Endothelial cell (in vitro differentiated cells): ENCODE measurements around the gene SSR2. TPM values are rescaled to one million over a fixed set of nuclear protein-coding genes. Genes with fewer than 3 reads are reported as not detected.

ENCODE experiments used
- DNase-seq: peaks from one replicate; pipeline ENCODE4 v3.0.0; 2021; ENCODE audit warnings: low spot score
- H3K27ac Mint-ChIP-seq: one replicate; pipeline ENCODE4 v1.8.0; 2021; ENCODE audit warnings: mixed read lengths, inconsistent platforms; ENCODE audit not compliant: unreplicated experiment
- H3K27me3 Mint-ChIP-seq: one replicate; pipeline ENCODE4 v1.8.0; 2021; ENCODE audit warnings: mild to moderate bottlenecking, moderate library complexity, mixed read lengths, inconsistent platforms; ENCODE audit not compliant: unreplicated experiment
- H3K36me3 Mint-ChIP-seq: one replicate; pipeline ENCODE4 v1.8.0; 2021; ENCODE audit warnings: mild to moderate bottlenecking, low read depth, mixed read lengths, inconsistent platforms; ENCODE audit not compliant: unreplicated experiment
- H3K4me1 Mint-ChIP-seq: one replicate; pipeline ENCODE4 v1.8.0; 2021; ENCODE audit warnings: mild to moderate bottlenecking, mixed read lengths, inconsistent platforms; ENCODE audit not compliant: unreplicated experiment
- H3K4me3 Mint-ChIP-seq: one replicate; pipeline ENCODE4 v1.8.0; 2021; ENCODE audit warnings: mild to moderate bottlenecking, mixed read lengths, inconsistent platforms; ENCODE audit not compliant: unreplicated experiment
- H3K9me3 Mint-ChIP-seq: one replicate; pipeline ENCODE4 v1.8.0; 2021; ENCODE audit warnings: mixed read lengths, inconsistent platforms; ENCODE audit not compliant: unreplicated experiment
- CTCF ChIP-seq: fragments of 200-600 bp; sonication (generic); IDR thresholded peaks from one replicate; pipeline ENCODE4 v1.5.0; 2021; ENCODE audit warnings: antibody characterized with exemption; ENCODE audit not compliant: unreplicated experiment
- total RNA-seq: library from RNA; stranded (reverse); fragmentation: NEBNext Ultra II Directional; extraction: Animal tissue kit (Norgen Biotek cat#: 25700); gene quantifications from one replicate; pipeline ENCODE4 v1.2.1, GENCODE V29; 2021; ENCODE audit not compliant: unreplicated experiment

The SSR2 gene
- total RNA-seq, 1 donor from 2014 or later, result 340 TPM

- TF ChIP-seq CTCF, result no peak
- peaks cover 56% of the 10 kb centered on the region for H3K36me3 Mint-ChIP-seq
- H3K4me3 Mint-ChIP-seq, result peak overlapping the region; percentile 85
- peaks cover 86% of the 10 kb centered on the region for H3K4me1 Mint-ChIP-seq
- H3K27ac Mint-ChIP-seq, result peak overlapping the region; percentile 99
- peaks cover 20% of the 10 kb centered on the region for H3K27me3 Mint-ChIP-seq
- DNase-seq, result no peak
- H3K9me3 Mint-ChIP-seq, result no peaks in the 10 kb centered on the region
These were observed 51.4 kb downstream of the SSR2 start for GRCh38 chr1:155969377-155969791.

- TF ChIP-seq CTCF, result no peak
- Mint-ChIP-seq H3K27me3 (peaks cover 18% of the 10 kb centered on the region), H3K4me1 (peaks cover 83% of the 10 kb centered on the region), H3K27ac (peak overlapping the region; percentile 99), H3K9me3 (no peaks in the 10 kb centered on the region), H3K4me3 (peak overlapping the region; percentile 78), H3K36me3 (peaks cover 60% of the 10 kb centered on the region)
- no peak for DNase-seq
These were observed 52.1 kb downstream of the SSR2 start for GRCh38 chr1:155968670-155969069.

GRCh38 chr1:155968051-155968400 lies 52.7 kb downstream of the SSR2 start:
- Mint-ChIP-seq H3K36me3 (peaks cover 56% of the 10 kb centered on the region), H3K9me3 (no peaks in the 10 kb centered on the region), H3K27ac (peak overlapping the region; percentile 99), H3K4me1 (peaks cover 77% of the 10 kb centered on the region), H3K4me3 (peak overlapping the region; percentile 84), H3K27me3 (peaks cover 17% of the 10 kb centered on the region)
- DNase-seq, result no peak
- no peak for TF ChIP-seq CTCF

- H3K36me3 Mint-ChIP-seq, result peaks cover 56% of the 10 kb centered on the region
- peaks cover 77% of the 10 kb centered on the region for H3K4me1 Mint-ChIP-seq
- H3K27me3 Mint-ChIP-seq, result peaks cover 16% of the 10 kb centered on the region
- no peaks in the 10 kb centered on the region for H3K9me3 Mint-ChIP-seq
- H3K4me3 Mint-ChIP-seq, result peak overlapping the region; percentile 84
- peak; percentile 56 for DNase-seq
- peak overlapping the region; percentile 99 for H3K27ac Mint-ChIP-seq
- no peak for TF ChIP-seq CTCF
These were observed 53.3 kb downstream of the SSR2 start for GRCh38 chr1:155967341-155968050.

GRCh38 chr1:155966750-155967149 lies 54.0 kb downstream of the SSR2 start:
- Mint-ChIP-seq H3K4me3 (peak overlapping the region; percentile 84), H3K36me3 (peaks cover 62% of the 10 kb centered on the region), H3K9me3 (no peaks in the 10 kb centered on the region), H3K4me1 (peaks cover 71% of the 10 kb centered on the region), H3K27ac (peak overlapping the region; percentile 99), H3K27me3 (peaks cover 14% of the 10 kb centered on the region)
- no peak for DNase-seq
- TF ChIP-seq CTCF, result no peak
